Measurements from ENCODE around the gene PTGFR. TPM values are rescaled to one million over a fixed set of nuclear protein-coding genes. Genes with fewer than 3 reads are reported as not detected.

The PTGFR gene, protein sequence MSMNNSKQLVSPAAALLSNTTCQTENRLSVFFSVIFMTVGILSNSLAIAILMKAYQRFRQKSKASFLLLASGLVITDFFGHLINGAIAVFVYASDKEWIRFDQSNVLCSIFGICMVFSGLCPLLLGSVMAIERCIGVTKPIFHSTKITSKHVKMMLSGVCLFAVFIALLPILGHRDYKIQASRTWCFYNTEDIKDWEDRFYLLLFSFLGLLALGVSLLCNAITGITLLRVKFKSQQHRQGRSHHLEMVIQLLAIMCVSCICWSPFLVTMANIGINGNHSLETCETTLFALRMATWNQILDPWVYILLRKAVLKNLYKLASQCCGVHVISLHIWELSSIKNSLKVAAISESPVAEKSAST
- under 1 TPM; 0.20 to 0.35 (median 0.31) TPM for polyA plus RNA-seq (ENCODE audit: insufficient read length in 3 of 3)

DNA sequence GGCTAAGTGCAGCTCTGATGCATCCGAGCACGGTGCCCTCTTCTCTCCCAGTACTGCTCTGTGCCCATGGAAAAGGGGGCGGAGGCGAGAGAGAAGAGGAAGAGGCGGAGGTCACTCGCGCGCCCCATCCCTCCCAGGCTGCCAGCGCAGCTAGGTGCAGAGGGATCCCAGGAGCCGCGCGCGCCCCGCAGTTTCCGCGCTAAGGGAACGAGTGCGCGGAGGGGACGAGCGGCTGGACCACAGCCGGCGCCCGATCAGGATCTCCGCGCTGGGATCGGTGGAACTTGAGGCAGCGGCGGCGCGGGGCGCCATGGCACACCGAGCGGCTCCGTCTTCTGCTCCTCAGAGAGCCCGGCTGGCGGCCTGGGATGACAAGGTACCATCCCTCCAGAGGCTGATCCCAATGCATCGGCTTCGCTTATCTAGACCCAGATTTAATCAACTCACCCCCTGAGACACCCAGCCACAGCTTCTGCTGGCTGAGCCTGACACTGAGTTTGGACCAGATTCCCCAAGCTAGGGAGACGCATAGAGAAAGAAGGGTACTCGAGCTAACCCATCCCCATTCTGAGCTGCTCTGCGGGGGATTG, at the start of gene PTGFR:
Gene PTGFR (plus strand): TSS at position 114 of the 590 bp plus-strand sequence. CDS start 1,770 bp downstream, outside the sequence.
- DNase-seq (ENCODE audit: low read depth in 3 of 3, low spot score in 2 of 3): peak in 1 of 3 donors; percentile 8

DNA sequence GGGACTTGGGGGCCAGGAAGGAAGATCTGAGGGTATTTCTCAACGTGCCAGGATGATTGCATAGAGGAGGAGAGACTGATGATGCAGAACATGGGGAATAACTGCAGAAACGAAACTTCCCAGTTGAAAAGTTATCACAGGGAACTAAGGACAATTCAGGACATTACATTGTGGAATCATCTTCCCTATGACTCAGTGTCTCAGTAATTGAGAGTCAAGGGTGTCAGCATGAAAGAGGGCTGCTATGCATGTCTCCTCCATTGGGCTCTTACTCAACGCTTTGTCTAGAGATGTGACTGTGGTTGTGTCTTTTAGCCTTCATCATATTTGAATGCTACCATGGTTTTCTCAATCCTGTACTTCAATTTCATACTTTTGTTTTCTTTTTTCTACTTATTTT, 48.9 kb upstream of the PTGFR start:
- DNase-seq (ENCODE audit: low read depth in 3 of 3, low spot score in 2 of 3): no peak

DNA sequence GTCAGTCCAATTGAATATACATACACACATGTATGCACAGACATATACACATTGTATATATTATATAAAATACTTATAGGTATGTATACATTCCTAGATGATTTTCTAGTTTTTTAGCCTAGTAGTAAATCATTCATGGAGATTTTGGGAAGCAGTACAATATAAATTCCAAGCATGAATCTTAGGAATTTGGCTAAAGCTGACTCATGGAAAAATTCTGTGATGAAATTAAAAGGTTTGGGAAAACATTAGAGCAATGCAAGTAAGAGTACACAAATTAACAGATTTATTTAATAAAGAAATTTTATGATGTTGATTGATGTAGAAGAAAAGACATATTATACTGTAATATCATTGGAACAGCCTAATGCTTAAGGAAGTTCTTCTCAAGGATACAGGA, 43.7 kb upstream of the PTGFR start:
- no peak for DNase-seq (ENCODE audit: low read depth in 3 of 3, low spot score in 2 of 3)

DNA sequence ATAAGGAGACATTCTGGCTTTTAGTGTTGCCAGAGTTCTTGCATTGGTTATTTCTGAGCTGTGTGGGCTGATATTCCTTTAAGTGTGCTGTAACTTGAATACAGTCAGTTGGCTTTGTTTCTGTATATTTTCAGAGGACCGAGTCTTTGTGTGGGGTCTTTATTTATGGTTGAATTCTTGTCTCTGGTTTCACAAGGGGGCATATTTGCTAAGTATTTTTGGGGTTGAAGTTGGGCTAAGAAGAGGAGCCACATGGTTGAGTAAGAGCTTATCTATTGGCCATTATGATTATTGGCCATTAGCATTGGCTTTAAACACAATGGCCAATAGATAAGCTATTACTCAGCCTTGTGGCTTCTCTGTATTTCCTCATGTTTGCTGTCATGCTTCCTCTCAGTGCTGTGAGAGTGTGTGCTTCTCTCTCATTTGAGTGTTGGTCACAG, 26.3 kb upstream of the PTGFR start:
- no peak for DNase-seq (ENCODE audit: low read depth in 3 of 3, low spot score in 2 of 3)

DNA sequence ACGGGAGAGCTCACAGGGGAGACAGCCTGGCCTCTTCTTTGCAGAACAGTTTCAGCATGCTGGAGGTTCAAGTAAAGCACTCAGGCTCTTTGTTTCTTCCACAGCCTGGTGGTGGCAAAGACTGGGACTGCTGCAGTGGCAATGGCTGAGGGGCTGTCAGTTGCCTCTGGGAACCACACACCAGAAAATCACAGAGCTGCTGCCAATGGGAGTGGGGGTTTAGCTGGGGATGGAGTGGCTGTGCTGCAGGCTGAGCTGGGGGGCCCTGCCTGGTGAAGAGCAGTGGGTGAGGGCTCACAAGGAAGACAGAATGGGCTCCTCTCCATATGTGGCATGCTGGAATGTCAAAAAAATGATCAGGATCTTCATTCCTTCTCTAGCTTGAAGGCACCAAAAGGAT, 25.6 kb upstream of the PTGFR start:
- no peak for DNase-seq (ENCODE audit: low read depth in 3 of 3, low spot score in 2 of 3)

DNA sequence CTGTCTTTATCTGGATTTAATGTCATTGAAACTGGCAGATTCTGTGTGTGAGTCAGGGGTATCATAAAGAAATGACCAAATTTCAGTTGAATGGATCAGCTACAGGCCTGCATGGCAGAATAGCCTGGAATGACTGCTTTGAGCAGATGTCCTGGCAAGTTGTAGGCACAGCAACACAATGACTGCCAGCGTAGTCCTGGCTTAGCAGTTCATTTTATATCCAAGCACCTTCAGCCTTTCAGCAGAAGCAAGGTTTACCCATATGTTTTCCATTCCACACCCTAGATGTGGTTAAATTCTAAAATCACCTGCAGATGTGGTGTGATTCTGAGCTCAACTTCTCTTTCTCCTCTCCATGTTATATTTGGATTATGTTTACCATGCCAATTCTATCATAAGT, 22.3 kb upstream of the PTGFR start:
- DNase-seq (ENCODE audit: low read depth in 3 of 3, low spot score in 2 of 3): no peak

DNA sequence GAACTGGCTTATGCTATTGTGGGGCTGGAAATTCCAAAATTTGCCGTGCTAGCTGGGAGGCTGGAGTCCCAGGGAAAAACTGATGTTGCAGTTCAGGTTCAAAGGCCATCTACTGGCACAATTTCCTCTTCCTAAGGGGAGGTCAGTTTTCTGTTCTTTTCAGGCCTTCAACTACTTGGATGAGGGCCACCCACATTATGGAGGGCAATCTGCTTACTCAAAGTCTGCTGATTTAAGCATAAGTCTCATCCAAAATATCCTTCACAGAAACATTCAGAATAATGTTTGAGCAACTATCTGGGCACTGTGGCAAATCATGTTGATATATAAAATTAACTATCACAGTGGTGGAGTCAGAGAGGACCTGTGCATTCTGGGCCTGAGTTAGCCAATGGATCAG, 21.2 kb upstream of the PTGFR start:
- no peak for DNase-seq (ENCODE audit: low read depth in 3 of 3, low spot score in 2 of 3)

DNA sequence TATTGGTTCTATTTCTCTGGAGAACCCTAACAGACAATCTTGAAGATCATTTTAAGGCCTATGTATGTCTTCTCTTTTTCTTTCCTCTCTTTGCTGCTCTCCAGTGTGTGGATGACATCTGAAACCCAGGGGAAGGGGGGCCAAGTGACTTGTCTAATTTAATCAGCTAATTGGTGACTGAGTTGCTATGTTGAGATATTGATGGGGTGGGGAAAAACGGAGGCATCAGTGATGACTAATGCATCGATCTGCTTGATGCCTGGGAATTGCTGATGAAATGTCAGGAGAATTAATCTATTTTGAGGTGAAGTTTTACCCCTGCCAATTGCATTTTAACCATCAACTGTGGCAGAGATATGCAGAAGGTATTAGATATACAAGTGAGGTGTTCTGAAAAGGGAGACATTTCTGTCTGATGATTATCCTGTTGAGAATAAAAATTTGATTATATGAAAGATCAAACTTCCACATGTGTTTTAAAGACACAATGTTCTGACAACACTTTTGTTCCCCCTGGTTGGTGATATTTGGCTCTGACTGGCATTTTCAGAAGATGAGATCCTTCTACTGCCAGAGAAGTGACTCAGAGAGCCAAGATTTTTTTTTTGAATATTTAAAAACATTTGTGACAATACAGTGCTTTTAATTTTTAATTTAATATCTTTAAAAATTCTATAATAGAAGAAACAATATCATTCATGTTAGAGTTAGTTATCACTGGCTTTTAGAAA, 18.7 kb upstream of the PTGFR start:
- no peak for DNase-seq (ENCODE audit: low read depth in 3 of 3, low spot score in 2 of 3)

DNA sequence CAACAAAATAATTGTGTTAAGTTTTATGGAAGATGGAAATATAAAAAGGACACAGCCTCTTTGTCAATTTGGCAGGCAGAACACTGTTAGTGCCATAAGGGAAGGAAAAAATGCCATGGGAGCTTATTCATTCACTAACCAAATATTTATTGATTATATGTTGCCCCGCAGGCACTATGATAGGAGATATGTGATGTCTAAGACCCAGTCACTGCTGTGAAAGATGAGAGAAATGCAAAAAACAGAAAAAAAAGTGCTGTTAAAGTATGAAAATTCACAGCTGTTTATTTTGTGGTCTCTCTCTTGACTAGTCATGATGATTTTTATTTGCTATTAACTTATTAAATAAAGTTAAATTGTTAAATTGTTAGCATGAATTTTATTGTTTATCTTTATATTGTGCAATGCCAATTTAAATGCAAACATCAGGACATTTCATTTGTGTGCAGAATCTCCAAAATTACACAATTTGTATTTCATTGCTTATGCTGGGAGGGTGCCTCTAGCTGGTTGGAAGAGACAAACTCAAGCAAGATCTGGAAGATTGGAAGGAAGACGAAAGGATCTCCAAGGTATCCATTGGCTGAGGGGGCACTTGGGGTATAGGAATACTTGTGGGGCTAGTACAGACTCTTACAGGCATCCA, 17.8 kb upstream of the PTGFR start:
- DNase-seq (ENCODE audit: low read depth in 3 of 3, low spot score in 2 of 3): no peak

DNA sequence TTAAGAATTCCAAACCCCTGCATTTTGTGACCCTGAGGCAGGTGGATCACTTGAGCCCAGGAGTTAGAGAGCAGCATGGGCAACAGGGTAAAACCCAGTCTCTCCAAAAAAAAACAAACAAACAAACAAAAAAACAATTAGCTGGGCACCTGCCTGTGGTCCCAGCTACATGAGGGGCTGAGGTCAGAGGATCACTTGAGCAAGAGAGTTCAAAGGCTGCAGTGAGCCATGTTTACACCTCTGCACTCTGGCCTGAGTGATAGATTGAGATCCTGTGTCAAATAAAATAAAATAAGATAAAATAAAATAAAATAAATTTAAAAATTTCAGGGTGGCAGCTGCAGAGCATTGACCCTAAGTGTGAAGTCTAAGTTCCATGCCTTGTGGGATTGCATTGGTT, 16.7 kb upstream of the PTGFR start:
- no peak for DNase-seq (ENCODE audit: low read depth in 3 of 3, low spot score in 2 of 3)

DNA sequence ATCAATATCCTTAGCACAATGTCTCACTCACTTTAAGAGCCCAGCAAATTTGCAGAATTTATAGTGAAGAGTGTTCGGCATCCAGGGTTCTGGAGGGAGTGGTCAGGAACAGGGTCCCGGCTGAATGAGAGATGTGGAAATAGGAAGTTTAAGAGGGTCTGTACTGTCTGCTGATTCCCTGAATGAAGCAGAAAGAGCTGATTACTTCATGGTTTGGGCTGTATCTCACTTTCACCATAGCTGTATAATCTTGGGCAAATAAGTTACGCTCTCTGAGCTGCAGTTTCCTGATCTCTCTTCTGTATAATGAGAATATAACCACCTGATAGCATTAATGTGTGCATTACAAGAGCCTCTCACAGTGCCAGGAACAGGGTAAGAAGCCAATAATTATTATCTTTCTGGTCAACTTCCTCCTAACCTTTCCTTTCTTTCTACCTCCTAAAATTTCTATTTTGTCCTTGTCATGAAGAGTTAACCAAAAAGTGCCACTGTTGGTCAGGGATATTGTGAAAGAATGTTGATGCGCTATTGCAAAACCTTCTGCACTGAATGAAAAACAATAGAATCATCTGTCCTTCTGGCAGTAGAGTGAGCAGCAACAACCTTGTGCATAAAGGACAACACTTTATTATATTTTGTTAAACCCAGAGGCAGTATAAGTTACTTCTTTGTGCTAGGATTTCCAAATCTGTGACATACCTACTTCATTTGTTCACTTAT, 14.7 kb upstream of the PTGFR start:
- no peak for DNase-seq (ENCODE audit: low read depth in 3 of 3, low spot score in 2 of 3)

DNA sequence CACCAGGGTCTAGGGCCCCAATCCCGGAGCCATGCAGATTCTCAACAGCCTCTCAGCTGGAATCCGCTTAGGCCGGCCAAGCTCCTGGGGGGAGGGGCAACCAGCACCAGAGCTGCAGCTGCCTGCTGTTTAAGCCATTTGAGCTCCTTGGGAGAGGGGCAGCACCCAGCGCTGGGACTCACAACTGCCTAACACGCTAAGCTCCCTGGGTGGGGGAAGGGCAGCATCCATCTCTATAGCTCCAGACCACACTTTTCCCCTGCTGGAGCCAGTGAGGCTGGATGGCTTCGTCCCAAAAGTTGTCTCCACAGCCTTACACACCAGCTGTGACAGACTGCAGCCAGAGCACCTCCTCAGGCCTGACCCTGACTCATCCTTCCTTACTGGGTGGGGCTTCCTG, 6.9 kb upstream of the PTGFR start:
- no peak for DNase-seq (ENCODE audit: low read depth in 3 of 3, low spot score in 2 of 3)

DNA sequence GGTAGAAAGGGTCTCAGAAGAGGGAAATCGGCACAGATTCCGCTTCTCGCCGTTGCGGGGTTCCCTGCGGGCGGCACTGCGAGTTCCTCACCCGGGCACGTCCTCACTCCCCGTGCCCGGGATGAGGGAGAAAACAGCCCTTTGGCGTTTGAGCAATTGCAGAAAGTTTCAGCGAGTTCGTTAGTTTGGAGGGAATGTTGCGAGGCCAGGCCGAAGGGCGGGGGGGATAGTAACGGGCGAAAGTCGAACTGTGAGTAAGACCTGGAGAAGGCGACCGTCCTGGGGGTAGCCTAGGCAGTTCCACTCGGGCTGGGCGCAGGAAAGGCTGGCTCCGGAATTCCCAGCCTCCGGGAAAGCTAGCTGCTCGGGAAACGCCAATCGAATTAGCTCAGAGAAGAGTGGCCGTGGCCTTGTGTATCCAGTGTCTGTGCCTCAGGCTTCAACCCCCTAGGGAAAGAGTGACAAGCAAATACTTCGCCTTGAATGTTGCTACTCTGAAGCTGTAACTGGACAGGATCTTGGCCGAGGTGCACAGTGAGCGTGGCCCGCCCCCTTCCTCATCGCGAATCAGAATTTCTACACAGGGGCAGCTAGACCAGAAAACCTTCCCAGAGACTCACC, 787 bp downstream of the PTGFR start:
- peak in 1 of 3 donors; percentile 12 for DNase-seq (ENCODE audit: low read depth in 3 of 3, low spot score in 2 of 3)

DNA sequence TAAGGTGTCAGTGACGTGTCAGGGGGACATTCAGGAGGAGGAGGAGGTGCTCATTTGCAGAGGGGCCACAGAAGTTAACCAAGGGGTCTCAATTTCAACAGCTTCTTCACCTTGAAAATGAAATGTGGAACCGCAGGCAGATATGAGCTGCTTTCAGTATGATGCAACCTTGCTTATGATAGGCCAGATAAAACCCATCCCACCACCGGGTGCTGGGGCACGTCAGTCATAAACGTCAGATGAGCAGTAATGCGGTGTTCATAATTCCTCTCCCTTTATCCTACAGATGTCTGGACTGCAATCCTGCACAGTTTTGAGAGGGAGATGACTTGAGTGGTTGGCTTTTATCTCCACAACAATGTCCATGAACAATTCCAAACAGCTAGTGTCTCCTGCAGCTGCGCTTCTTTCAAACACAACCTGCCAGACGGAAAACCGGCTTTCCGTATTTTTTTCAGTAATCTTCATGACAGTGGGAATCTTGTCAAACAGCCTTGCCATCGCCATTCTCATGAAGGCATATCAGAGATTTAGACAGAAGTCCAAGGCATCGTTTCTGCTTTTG, 1.7 kb downstream of the PTGFR start:
- DNase-seq (ENCODE audit: low read depth in 3 of 3, low spot score in 2 of 3): no peak

DNA sequence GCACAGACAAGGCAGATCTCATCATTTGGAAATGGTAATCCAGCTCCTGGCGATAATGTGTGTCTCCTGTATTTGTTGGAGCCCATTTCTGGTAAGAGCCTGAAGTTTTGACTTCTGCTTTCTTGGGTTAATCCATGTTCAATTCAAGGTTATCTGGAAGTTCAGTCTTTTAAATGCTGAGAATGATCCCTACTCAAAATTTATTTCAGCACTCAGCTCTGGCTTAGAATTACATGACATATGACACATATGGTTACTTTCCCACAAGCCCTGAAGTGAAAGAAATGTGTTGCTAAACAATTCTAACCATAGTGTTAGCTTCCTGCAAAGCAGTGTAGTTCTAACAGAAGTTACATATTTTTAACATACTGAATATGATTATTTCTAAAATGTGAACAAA, 2.7 kb downstream of the PTGFR start:
- DNase-seq (ENCODE audit: low read depth in 3 of 3, low spot score in 2 of 3): no peak

DNA sequence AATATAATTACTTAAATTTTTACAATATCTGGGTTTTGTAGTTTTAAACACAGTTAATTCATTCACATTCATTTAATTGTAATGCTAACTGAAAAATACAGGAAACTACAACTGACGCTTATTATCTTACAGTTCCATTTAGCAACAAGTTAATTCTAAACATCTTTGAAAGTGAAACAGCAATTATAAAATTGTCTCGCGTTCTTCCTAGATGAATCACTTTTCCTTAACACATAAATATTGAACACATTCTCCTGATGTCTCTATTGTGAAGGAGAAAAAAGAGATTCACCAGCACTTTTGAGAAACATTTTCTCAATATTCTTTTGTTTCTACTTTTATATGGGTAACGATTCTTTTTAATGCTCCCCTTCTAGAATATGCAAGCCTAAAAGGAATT, 6.4 kb downstream of the PTGFR start:
- DNase-seq (ENCODE audit: low read depth in 3 of 3, low spot score in 2 of 3): no peak

DNA sequence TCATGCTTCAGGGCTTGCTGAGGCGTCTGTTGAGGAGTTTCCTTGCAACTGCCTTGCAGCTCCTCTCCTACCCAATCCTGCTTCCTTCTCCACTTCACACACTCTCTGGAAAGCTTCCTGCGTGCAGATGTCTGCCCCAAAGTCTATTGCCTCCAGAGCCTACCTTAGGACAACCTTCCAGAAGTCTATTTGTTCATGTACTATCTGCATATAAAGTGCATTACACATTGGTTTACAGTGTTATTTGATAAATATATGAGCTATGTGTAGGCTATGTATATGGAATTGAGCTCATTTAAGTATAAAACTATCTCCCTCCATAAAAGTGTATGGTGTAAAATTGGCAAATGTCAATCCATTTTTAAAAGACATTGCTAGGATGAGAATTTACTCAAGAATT, 9.8 kb downstream of the PTGFR start:
- no peak for DNase-seq (ENCODE audit: low read depth in 3 of 3, low spot score in 2 of 3)

DNA sequence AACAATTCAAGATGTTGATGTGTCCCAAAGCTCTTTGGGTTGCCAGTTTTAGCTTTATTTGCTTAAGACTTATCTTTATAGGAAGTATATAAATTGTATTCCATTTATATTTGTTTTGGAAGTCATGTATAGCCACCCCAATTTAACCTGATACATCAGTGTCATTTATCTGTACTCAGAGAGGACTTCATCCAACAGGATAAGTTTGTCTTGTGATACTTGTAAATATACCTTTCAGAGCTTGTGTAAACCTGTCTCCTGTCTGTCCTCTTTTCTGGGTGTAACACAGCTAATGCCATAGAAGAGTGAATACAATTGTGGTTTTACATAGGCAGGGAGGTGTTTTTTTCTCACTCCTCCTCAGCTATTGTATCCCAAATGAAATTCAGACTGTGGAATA, 10.4 kb downstream of the PTGFR start:
- no peak for DNase-seq (ENCODE audit: low read depth in 3 of 3, low spot score in 2 of 3)

DNA sequence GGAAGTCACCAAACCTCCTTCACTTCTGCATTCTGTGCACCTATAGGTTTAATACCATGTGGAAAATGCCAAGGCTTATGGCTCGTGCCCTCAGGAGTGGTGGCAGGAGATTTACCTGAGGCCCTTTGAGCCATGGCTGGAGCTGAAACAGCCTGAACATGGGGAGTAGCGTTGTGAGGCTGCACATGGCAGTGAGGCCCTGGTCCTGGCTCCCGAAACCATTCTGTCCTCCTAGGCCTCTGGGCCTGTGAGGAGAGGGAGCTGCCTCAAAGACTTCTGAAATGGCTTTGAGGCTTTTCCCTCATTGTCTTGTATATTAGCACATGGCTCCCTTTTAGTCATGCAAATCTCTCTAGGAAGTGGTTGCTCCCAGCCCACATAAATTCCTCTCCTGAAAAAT, 20.6 kb downstream of the PTGFR start:
- DNase-seq (ENCODE audit: low read depth in 3 of 3, low spot score in 2 of 3): no peak

DNA sequence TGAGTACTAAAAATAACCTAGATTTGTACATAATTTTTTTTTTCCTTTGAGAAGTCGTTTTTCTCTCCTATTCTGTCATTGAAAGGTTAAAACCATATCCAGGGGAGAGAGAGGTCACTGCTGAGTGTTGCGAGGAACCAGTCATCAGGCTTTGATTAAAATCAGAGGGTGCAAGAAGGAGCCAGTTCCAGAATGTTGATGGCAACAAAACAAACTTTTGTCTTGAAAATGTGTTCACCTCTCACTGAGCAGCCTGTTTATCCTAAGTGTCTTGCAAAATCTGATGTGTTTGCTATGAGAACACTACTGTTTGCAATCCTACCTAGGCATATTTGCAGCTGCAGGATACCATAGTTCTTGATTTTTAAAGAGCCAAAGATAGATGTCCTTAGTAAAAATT, 25.9 kb downstream of the PTGFR start:
- DNase-seq (ENCODE audit: low read depth in 3 of 3, low spot score in 2 of 3): no peak

Data from right renal cortex interstitium (tissue), 3 donors.